ENCODE data around the gene MEG3. TPM values are rescaled to one million over a fixed set of nuclear protein-coding genes. Genes with fewer than 3 reads are reported as not detected.
A peak's percentile ranks its signal among the peaks of the same experiment; 100 is the strongest.

The MEG3 gene
- total and polyA plus RNA-seq, 2 donors from 2014 or later = 24.0 to 29.6 TPM

- intact Hi-C loops (cut with DNase I) = no loop called here
- Histone ChIP-seq H3K27me3 (ENCODE audit: control insufficient read depth, insufficient read depth, low read length) (no peaks in the 10 kb centered on the region), H3K4me3 (ENCODE audit: low read length in 3 of 3) (no peak overlapping the region), H3K27ac (ENCODE audit: low read depth in 2 of 2, low read length in 2 of 2) (no peak overlapping the region), H3K36me3 (ENCODE audit: control insufficient read depth in 2 of 3, insufficient read depth in 3 of 3, low read length in 3 of 3) (no peaks in the 10 kb centered on the region), H3K9me3 (ENCODE audit: control insufficient read depth in 2 of 3, insufficient read depth in 1 of 3, low read length in 3 of 3) (no peaks in the 10 kb centered on the region), H3K9ac (ENCODE audit: low read length in 3 of 3) (no peak overlapping the region), H3K4me1 (ENCODE audit: control insufficient read depth in 2 of 3, insufficient read depth in 2 of 3, low read depth in 1 of 3, low read length in 3 of 3) (no peaks in the 10 kb centered on the region)
- FAIRE-seq = no peak
- TF ChIP-seq, protein P1, sequence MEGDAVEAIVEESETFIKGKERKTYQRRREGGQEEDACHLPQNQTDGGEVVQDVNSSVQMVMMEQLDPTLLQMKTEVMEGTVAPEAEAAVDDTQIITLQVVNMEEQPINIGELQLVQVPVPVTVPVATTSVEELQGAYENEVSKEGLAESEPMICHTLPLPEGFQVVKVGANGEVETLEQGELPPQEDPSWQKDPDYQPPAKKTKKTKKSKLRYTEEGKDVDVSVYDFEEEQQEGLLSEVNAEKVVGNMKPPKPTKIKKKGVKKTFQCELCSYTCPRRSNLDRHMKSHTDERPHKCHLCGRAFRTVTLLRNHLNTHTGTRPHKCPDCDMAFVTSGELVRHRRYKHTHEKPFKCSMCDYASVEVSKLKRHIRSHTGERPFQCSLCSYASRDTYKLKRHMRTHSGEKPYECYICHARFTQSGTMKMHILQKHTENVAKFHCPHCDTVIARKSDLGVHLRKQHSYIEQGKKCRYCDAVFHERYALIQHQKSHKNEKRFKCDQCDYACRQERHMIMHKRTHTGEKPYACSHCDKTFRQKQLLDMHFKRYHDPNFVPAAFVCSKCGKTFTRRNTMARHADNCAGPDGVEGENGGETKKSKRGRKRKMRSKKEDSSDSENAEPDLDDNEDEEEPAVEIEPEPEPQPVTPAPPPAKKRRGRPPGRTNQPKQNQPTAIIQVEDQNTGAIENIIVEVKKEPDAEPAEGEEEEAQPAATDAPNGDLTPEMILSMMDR (IDR thresholded peaks at IDR 0.05; ENCODE audit: borderline replicate concordance, extremely low read depth, insufficient read depth) = no peak
- DNase-seq = no peak
Measured at GRCh38 chr14:100851946-100852620, 26.2 kb downstream of the MEG3 start.

DNA sequence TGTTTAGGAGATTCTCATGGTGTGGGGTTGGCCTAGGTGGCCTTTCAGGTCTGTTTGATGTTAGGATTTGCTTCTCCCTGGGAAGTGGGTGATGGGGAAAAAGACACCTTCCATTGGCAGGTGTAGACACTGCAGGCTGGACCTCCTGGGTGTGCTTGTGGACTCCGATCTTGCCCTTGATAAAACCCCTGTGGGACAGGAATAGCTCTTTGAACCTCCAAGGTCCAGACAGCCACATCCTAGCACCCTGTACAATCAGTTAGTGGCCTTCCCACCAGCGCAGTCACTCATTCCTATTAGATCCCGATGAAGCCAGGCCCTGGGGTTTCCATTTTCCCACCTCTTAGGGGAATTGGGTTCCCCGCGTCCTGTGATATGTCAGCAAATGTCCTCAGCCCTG is 28.5 kb downstream of the MEG3 start:
- FAIRE-seq = no peak
- intact Hi-C loops (cut with DNase I) = no loop called here
- H3K36me3 ChIP-seq (ENCODE audit: control insufficient read depth in 2 of 3, insufficient read depth in 3 of 3, low read length in 3 of 3) = no peaks in the 10 kb centered on the region

DNA sequence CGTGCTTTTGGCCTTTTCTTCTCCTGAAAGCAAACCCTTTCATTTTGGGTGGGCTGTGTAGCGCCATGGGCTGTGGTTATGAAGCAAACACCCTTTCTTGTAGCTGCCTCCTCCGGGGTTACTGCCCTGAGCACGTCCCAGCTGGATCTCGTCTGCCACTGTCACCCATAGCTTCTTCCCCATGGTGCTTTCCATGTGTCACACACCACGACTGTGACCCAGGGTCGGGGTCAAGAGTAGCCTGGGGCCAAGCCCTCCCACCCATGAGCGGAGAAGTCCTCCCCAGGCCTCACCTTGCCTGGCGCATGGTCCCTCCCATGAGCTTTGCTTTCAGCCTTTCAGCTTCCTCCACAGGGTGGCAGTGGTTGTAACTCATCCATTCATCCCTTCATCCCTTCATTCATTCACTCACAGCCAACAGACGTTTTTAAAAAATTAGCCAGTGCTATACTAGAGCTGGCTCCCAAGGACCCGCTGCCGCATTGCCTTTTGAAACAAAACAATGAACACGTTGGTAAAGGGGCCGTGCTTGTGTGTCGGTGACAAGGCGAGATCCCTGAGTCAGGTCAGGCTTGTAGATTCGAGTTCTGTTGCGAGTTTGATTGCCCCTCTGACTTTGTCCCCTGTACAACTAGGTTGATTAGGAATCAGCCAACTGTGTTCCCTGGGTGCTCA is 29.5 kb downstream of the MEG3 start:
- Histone ChIP-seq H3K4me1 (ENCODE audit: control insufficient read depth in 2 of 3, insufficient read depth in 2 of 3, low read depth in 1 of 3, low read length in 3 of 3) (no peaks in the 10 kb centered on the region), H3K4me3 (ENCODE audit: low read length in 3 of 3) (no peak overlapping the region), H3K36me3 (ENCODE audit: control insufficient read depth in 2 of 3, insufficient read depth in 3 of 3, low read length in 3 of 3) (no peaks in the 10 kb centered on the region), H3K9ac (ENCODE audit: low read length in 3 of 3) (no peak overlapping the region), H3K27me3 (ENCODE audit: control insufficient read depth, insufficient read depth, low read length) (no peaks in the 10 kb centered on the region), H3K27ac (ENCODE audit: low read depth in 2 of 2, low read length in 2 of 2) (no peak overlapping the region), H3K9me3 (ENCODE audit: control insufficient read depth in 2 of 3, insufficient read depth in 1 of 3, low read length in 3 of 3) (no peaks in the 10 kb centered on the region)
- FAIRE-seq = no peak
- intact Hi-C loops (cut with DNase I) = no loop called here
- TF ChIP-seq, protein P1 (IDR thresholded peaks at IDR 0.05; ENCODE audit: borderline replicate concordance, extremely low read depth, insufficient read depth) = no peak
- DNase-seq = peak in 1 of 5 donors; percentile 43

More for the DNA sequence above, 28.5 kb downstream of the MEG3 start:
- H3K27ac ChIP-seq (ENCODE audit: low read depth in 2 of 2, low read length in 2 of 2) = no peak overlapping the region
- no peak overlapping the region for H3K9ac ChIP-seq (ENCODE audit: low read length in 3 of 3)
- H3K9me3 ChIP-seq (ENCODE audit: control insufficient read depth in 2 of 3, insufficient read depth in 1 of 3, low read length in 3 of 3) = no peaks in the 10 kb centered on the region
- no peak overlapping the region for H3K4me3 ChIP-seq (ENCODE audit: low read length in 3 of 3)
- no peaks in the 10 kb centered on the region for H3K4me1 ChIP-seq (ENCODE audit: control insufficient read depth in 2 of 3, insufficient read depth in 2 of 3, low read depth in 1 of 3, low read length in 3 of 3)
- no peaks in the 10 kb centered on the region for H3K27me3 ChIP-seq (ENCODE audit: control insufficient read depth, insufficient read depth, low read length)
- TF ChIP-seq, protein P1 (IDR thresholded peaks at IDR 0.05; ENCODE audit: borderline replicate concordance, extremely low read depth, insufficient read depth) = no peak
- DNase-seq = no peak

Data from kidney (tissue), 14 donors.